GM12865 (cell line): ENCODE measurements around the gene VMP1.
A peak's percentile ranks its signal among the peaks of the same experiment; 100 is the strongest.
"Not testable (repeated sequence)": the region's sequence is repeated elsewhere in the genome, so short reads cannot be mapped to it uniquely, and the experiment has no call there.

Experiments used
- DNase-seq: peaks from one replicate; pipeline ENCODE4 v3.0.0; 2010; ENCODE audit warnings: low read depth
- H3K4me3 ChIP-seq: 2 replicates; pipeline ENCODE4 v1.5.1; 2011; ENCODE audit warnings: mild to moderate bottlenecking, low read depth, low read length, control low read depth
- CTCF ChIP-seq: IDR thresholded peaks from 2 replicates; pipeline ENCODE4 v1.5.1; 2011; ENCODE audit warnings: low read length, control low read depth, low read depth, inconsistent platforms; ENCODE audit not compliant: insufficient read depth; ENCODE audit errors: missing control alignments

VMP1 gene

GRCh38 chr17:59814685-59815084, 107.2 kb downstream of the VMP1 start:
- DNase-seq: no peak
- H3K4me3 ChIP-seq: no peak overlapping the region
- TF ChIP-seq CTCF: no peak

GRCh38 chr17:59815965-59816364, 108.5 kb downstream of the VMP1 start:
- no peak for TF ChIP-seq CTCF
- no peak for DNase-seq
- no peak overlapping the region for H3K4me3 ChIP-seq

- peak overlapping the region; percentile 84 for H3K4me3 ChIP-seq
- TF ChIP-seq CTCF: no peak
- DNase-seq: peak; percentile 54
Observed at GRCh38 chr17:59825533-59826322, 118.3 kb downstream of the VMP1 start.

- H3K4me3 ChIP-seq: peak overlapping the region; percentile 84
- TF ChIP-seq CTCF: no peak
- DNase-seq: peak; percentile 68
Observed at GRCh38 chr17:59826706-59827453, 119.4 kb downstream of the VMP1 start.

GRCh38 chr17:59827721-59828477, 120.4 kb downstream of the VMP1 start:
- peak; percentile 73 for DNase-seq
- TF ChIP-seq CTCF: no peak
- H3K4me3 ChIP-seq: peak overlapping the region; percentile 84

- peak overlapping the region; percentile 84 for H3K4me3 ChIP-seq
- DNase-seq: no peak
- no peak for TF ChIP-seq CTCF
Observed at GRCh38 chr17:59828478-59828760, 121.0 kb downstream of the VMP1 start.

GRCh38 chr17:59828819-59829216, 121.4 kb downstream of the VMP1 start:
- H3K4me3 ChIP-seq: peak overlapping the region; percentile 84
- DNase-seq: not testable (repeated sequence)
